Loucy (cell line): ENCODE measurements around the gene PRLR.

Source experiments
- EZH2phosphoT487 ChIP-seq: fragments of 200-600 bp; IDR thresholded peaks from 2 replicates; pipeline ENCODE4 v1.6.1; 2018; ENCODE audit warnings: antibody characterized with exemption, mild to moderate bottlenecking, moderate library complexity, borderline replicate concordance
- TF ChIP-seq, protein P1 (sequence below): fragments of 200-600 bp; sonication (generic); conservative IDR thresholded peaks from 2 replicates; pipeline ENCODE4 v1.5.1; 2014; ENCODE audit warnings: mild to moderate bottlenecking, antibody characterized with exemption, low read length

DNA sequence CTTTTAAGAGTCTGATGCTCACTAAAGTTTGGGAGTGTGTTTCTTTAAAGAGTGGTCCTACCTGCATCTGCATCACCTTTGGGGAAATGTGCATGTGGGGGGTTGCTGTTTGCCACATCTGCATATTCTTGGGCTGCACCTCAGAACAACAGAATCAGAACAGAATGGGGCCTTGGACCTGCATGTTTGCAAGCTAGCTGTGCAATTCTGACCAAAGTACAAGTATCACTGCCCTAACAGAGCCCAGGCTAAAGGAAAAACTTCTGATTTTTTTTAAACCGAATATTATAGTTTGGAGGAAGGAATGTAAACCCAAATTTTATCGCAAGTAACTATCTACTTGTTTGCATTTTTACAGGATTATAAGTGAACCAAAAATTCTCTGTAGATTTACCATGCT is 34.2 kb upstream of the PRLR start:
- TF ChIP-seq, protein P1, sequence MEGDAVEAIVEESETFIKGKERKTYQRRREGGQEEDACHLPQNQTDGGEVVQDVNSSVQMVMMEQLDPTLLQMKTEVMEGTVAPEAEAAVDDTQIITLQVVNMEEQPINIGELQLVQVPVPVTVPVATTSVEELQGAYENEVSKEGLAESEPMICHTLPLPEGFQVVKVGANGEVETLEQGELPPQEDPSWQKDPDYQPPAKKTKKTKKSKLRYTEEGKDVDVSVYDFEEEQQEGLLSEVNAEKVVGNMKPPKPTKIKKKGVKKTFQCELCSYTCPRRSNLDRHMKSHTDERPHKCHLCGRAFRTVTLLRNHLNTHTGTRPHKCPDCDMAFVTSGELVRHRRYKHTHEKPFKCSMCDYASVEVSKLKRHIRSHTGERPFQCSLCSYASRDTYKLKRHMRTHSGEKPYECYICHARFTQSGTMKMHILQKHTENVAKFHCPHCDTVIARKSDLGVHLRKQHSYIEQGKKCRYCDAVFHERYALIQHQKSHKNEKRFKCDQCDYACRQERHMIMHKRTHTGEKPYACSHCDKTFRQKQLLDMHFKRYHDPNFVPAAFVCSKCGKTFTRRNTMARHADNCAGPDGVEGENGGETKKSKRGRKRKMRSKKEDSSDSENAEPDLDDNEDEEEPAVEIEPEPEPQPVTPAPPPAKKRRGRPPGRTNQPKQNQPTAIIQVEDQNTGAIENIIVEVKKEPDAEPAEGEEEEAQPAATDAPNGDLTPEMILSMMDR, result no peak
- no peak for TF ChIP-seq EZH2phosphoT487
